ENCODE data around the gene PARN. TPM values are rescaled to one million over a fixed set of nuclear protein-coding genes. Genes with fewer than 3 reads are reported as not detected.
"Not testable (repeated sequence)": the region's sequence is repeated elsewhere in the genome, so short reads cannot be mapped to it uniquely, and the experiment has no call there.

PARN gene
- total RNA-seq, 3 donors from 2014 or later (not counting 1 experiment from before 2014, with no cell fraction given), result 44.3 to 57.4 (median 45.1) TPM

GRCh38 chr16:14420721-14421488 lies 209.2 kb downstream of the PARN start:
- no peak for TF ChIP-seq CTCF (IDR thresholded peaks at IDR 0.05)
- no peak overlapping the region for H3K4me3 ChIP-seq (ENCODE audit: low read length)
- H3K27me3 ChIP-seq (ENCODE audit: control insufficient read depth, insufficient read depth, low read length), result no peaks in the 10 kb centered on the region
- Mint-ChIP-seq H3K9me3 (no peaks in the 10 kb centered on the region), H3K4me1 (no peaks in the 10 kb centered on the region), H3K27ac (no peak overlapping the region), H3K27me3 (ENCODE audit: low read depth in 2 of 2) (no peaks in the 10 kb centered on the region), H3K4me3 (no peak overlapping the region), H3K36me3 (no peaks in the 10 kb centered on the region)
- ATAC-seq, result no peak
- no peaks in the 10 kb centered on the region for H3K36me3 ChIP-seq (ENCODE audit: control insufficient read depth, insufficient read depth, low read length)
- DNase-seq, result no peak
- H3K27ac ChIP-seq (ENCODE audit: low read length), result no peak overlapping the region
- 95% methylated on average over 18 of the region's 18 CpGs for WGBS (ENCODE audit: insufficient coverage)
- H3K9me3 ChIP-seq (ENCODE audit: control insufficient read depth, insufficient read depth, low read length), result no peaks in the 10 kb centered on the region
- intact Hi-C loops (cut with micrococcal nuclease), result no loop called here
- H3K4me1 ChIP-seq (ENCODE audit: control insufficient read depth, insufficient read depth, low read length), result no peaks in the 10 kb centered on the region

GRCh38 chr16:14420243-14420642 lies 209.8 kb downstream of the PARN start:
- H3K27me3 ChIP-seq (ENCODE audit: control insufficient read depth, insufficient read depth, low read length); intact Hi-C loops (cut with micrococcal nuclease); H3K36me3 ChIP-seq (ENCODE audit: control insufficient read depth, insufficient read depth, low read length); H3K4me3 Mint-ChIP-seq; H3K9me3 Mint-ChIP-seq; H3K4me1 Mint-ChIP-seq; H3K4me1 ChIP-seq (ENCODE audit: control insufficient read depth, insufficient read depth, low read length); H3K9me3 ChIP-seq (ENCODE audit: control insufficient read depth, insufficient read depth, low read length); H3K27ac Mint-ChIP-seq; ATAC-seq; H3K27me3 Mint-ChIP-seq (ENCODE audit: low read depth in 2 of 2); H3K36me3 Mint-ChIP-seq; DNase-seq; H3K27ac ChIP-seq (ENCODE audit: low read length); H3K4me3 ChIP-seq (ENCODE audit: low read length): not testable (repeated sequence)
- WGBS (ENCODE audit: insufficient coverage), result 90% methylated on average over 4 of the region's 4 CpGs

GRCh38 chr16:14419817-14420216 lies 210.2 kb downstream of the PARN start:
- WGBS (ENCODE audit: insufficient coverage), result 95% methylated on average over 3 of the region's 3 CpGs
- Histone ChIP-seq H3K4me3 (ENCODE audit: low read length) (no peak overlapping the region), H3K4me1 (ENCODE audit: control insufficient read depth, insufficient read depth, low read length) (no peaks in the 10 kb centered on the region), H3K27me3 (ENCODE audit: control insufficient read depth, insufficient read depth, low read length) (no peaks in the 10 kb centered on the region), H3K9me3 (ENCODE audit: control insufficient read depth, insufficient read depth, low read length) (no peaks in the 10 kb centered on the region), H3K27ac (ENCODE audit: low read length) (no peak overlapping the region), H3K36me3 (ENCODE audit: control insufficient read depth, insufficient read depth, low read length) (no peaks in the 10 kb centered on the region)
- no peak for TF ChIP-seq CTCF (IDR thresholded peaks at IDR 0.05)
- intact Hi-C loops (cut with micrococcal nuclease), result no loop called here
- no peaks in the 10 kb centered on the region for H3K36me3 Mint-ChIP-seq
- H3K27me3 Mint-ChIP-seq (ENCODE audit: low read depth in 2 of 2), result no peaks in the 10 kb centered on the region
- H3K9me3 Mint-ChIP-seq, result no peaks in the 10 kb centered on the region
- no peak overlapping the region for H3K4me3 Mint-ChIP-seq
- DNase-seq (no peak), ATAC-seq (no peak)
- H3K27ac Mint-ChIP-seq, result no peak overlapping the region
- no peaks in the 10 kb centered on the region for H3K4me1 Mint-ChIP-seq

GRCh38 chr16:14418795-14419225 lies 211.2 kb downstream of the PARN start:
- H3K27ac Mint-ChIP-seq, result no peak overlapping the region
- TF ChIP-seq CTCF (IDR thresholded peaks at IDR 0.05), result no peak
- Histone ChIP-seq H3K27me3 (ENCODE audit: control insufficient read depth, insufficient read depth, low read length) (no peaks in the 10 kb centered on the region), H3K9me3 (ENCODE audit: control insufficient read depth, insufficient read depth, low read length) (no peaks in the 10 kb centered on the region), H3K4me3 (ENCODE audit: low read length) (no peak overlapping the region), H3K4me1 (ENCODE audit: control insufficient read depth, insufficient read depth, low read length) (no peaks in the 10 kb centered on the region), H3K27ac (ENCODE audit: low read length) (no peak overlapping the region), H3K36me3 (ENCODE audit: control insufficient read depth, insufficient read depth, low read length) (no peaks in the 10 kb centered on the region)
- no peak overlapping the region for H3K4me3 Mint-ChIP-seq
- no peaks in the 10 kb centered on the region for H3K27me3 Mint-ChIP-seq (ENCODE audit: low read depth in 2 of 2)
- no peaks in the 10 kb centered on the region for H3K36me3 Mint-ChIP-seq
- 92% methylated on average over 6 of the region's 6 CpGs for WGBS (ENCODE audit: insufficient coverage)
- intact Hi-C loops (cut with micrococcal nuclease), result no loop called here
- ATAC-seq (no peak), DNase-seq (no peak)
- H3K4me1 Mint-ChIP-seq, result no peaks in the 10 kb centered on the region
- no peaks in the 10 kb centered on the region for H3K9me3 Mint-ChIP-seq

Measured in natural killer cell (primary cell).